Tongue (tissue), 2 donors: Measurements from ENCODE around the gene ATXN7L1. TPM values are rescaled to one million over a fixed set of nuclear protein-coding genes. Genes with fewer than 3 reads are reported as not detected.
"Not testable (repeated sequence)": the region's sequence is repeated elsewhere in the genome, so short reads cannot be mapped to it uniquely, and the experiment has no call there.

Experiments
- DNase-seq: peaks from one replicate; pipeline ENCODE4 v3.0.0-alpha.2; 2015
- total RNA-seq: library from RNA; depleted of rRNA; stranded (reverse); fragments of >200 nt; gene quantifications from one replicate; pipeline ENCODE4 v1.2.3, GENCODE V29; 2014

Gene ATXN7L1
- total RNA-seq, 1 donor from 2014 or later: 10.4 TPM

DNA sequence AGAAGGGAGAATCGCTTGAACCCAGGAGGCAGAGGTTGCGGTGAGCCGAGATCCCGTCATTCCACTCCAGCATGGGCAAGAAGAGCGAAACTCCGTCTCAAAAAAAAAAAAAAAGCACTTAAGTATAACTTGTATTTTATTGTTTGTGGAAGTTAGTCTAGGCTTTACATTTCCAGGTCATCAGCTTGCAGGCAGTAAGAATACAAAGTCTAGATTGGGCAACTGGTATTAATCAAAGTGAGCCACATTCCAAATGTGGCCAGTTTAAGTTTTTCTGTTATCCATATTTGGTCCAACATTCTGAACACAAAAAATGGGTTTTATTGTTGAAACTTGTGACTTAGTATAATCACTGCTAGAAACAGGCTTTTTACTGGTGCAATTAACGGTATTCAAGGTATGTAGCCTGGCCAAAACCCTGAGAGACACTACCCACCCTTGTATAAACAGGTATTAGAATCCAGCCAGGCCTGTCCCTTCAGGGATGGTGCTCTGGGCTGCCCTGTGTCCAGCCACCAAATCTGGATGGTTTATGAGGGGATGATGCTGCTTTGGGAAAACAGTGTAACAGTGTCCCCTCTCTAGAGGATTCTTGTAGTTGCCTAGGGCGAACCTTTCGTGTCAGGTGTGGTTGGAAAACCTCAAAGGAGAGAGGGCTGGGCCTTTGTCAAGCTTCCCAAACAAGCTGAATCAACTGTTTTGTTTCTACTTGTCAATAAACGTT, 173.0 kb downstream of the ATXN7L1 start:
- DNase-seq: no peak

DNA sequence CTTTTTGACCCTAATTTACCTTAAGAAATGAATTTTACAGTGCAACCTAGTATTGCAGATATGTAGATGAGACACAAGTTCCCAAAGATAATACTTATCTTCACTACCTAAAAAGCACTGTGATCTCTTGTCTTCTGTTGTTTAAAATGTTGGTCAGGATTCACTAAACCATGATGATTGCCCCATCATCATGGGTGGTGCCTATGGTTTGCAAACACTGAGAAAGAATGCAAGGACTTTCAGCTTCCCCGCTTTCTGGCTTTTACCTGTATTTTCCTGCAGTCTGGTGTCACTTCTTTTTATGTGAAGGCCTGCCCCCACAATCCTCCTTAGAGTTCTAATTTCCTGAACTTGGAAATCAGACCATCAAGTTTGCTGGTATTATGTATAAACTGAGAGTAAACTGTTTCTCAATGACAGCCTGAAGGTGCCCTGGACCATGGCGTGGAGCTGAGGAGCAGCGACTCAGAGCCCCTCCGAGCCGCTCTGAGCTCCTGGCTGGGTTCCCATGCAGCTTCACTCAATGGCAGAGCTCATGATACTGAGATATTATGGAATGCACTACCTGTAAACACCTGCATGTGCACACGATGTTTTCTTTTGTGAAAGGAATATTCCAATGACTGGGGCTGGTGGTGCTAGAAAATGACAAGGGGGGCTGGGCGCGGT, 176.7 kb downstream of the ATXN7L1 start:
- DNase-seq: no peak

DNA sequence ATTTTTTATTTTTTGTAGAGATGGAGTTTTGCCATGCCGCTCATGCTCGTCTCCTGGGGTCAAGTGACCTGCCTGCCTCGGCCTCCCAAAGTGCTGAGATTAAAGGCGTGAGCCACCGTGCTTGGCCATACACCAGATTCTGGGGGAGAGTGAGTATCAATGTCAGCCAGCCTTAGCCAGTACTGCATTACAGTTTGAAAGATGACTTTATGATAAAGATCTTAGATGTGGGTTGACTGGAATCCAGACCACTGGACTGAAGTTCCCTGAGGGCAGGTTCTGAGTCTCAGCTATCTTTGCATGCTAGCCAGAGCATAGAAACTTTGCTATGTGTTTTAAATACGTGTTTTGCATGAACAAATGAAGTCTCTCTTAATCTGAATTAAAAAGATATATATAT, 177.9 kb downstream of the ATXN7L1 start:
- DNase-seq: no peak

DNA sequence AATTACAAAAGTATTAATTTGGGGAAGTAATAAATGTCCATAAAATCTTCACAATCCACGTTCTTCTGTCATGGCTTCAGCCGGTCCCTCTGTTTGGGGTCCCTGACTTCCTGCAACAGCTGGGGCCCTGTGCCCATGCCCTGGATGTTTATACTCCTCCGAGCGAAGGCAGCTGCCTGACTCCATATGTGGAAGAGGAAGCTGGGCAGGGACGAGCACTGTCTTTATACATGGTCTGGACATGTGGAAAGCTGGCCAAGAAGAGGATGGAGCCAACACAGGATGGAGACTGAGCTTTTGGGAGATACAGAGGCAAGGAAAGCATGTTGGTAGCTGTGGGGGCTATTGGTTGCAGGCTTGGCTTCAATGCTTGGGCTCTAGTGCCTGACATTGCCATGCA, 178.6 kb downstream of the ATXN7L1 start:
- no peak for DNase-seq

DNA sequence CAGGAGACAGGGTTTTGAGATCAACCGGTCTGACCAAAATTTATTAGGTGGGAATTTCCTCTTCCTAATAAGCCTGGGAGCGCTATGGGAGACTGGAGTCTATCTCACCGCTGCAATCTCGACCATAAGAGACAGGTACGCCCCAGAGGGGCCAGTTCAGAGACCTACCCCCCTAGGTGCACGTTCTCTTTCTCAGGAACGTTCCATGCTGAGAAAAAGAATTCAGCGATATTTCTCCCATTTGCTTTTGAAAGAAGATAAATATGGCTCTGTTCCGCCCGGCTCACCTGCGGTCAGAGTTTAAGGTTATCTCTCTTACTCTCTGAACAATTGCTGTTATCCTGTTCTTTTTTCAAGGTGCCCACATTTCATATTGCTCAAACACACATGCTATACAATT, 179.2 kb downstream of the ATXN7L1 start:
- not testable (repeated sequence) for DNase-seq

DNA sequence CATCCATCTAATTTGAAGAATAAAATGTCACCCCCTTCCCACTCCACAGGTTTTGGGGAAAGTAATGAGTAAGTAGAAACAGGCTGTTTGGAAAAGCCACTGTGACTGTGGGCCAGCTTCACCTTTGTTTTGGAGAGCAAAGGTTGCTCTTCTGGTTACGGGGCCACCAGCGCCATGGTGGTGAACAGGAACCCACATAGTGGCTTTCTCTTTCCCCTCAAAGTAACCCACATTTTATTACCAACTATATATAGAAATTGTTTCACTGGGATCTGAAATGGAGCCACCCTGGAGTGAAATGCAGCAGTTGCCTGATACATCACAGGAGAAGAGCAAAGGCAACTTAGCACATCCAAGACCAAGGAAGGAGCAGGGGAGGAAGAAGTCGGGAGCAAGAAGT, 182.8 kb downstream of the ATXN7L1 start:
- no peak for DNase-seq

DNA sequence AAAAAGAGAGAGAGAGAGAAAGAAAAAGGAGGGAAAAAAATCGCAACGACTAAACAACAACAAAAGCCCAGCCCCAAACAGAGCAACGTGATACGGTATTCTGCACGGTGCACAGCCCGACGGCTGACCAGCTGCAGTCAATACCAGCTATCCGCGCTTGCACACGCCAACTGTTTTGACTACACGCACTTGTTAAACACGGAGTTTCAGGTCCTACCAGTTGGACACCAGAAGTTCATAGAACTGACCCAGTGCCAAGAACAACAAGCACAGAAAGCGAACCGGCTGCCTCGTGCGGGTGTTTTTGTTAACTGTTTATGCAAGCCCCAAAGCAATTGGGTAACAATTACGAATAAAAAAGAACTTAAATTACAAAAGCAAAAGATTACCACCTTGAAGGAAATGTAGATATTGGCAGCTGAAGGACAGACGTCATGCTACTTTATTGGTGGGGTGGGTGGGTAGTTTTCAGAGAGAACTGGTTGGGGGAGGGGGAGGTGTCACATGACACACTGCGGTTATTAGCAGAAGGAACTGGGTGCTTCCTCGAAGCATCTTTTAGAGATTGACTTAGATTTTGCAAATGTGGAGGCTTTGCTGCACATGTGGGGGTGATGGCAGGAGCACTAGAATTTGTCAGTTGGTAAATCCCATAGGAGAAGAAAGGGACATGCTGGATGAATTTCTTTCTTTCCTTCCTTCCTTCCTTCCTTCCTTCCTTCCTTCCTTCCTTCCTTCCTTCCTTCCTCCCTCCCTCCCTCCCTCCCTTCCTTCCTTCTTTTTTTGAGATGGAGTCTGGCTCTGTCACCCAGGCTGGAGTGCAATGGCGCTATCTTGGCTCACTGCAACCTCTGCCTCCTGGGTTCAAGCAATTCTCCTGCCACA, 184.5 kb downstream of the ATXN7L1 start:
- DNase-seq: peak; percentile 88

DNA sequence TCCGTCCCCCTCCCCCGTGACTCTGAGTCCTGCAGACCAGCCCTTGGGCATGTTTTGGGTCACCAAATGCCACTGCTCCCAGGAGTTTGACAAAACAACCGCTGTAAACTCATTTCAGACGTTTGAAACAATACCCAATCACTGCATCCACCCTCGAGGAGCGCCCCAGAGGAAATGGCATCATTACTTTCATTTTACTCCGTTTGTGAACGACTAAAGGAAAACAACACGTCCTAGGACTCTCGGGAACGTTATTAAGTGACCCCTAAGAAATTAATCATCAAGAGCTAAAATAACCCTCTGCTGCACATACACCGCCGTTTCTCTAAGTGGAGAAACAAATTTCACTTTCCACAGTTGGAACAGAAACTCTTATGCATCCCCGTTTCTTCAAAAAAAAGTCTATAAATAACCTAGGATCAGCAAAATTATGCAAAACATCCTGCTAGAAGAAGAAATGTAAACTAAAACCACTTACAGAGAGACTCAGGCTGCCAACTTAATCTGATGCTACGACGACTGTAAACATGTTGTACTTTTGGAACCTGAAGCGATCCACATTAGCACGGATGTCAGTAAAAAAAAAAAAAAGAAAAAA, 185.2 kb downstream of the ATXN7L1 start:
- no peak for DNase-seq

DNA sequence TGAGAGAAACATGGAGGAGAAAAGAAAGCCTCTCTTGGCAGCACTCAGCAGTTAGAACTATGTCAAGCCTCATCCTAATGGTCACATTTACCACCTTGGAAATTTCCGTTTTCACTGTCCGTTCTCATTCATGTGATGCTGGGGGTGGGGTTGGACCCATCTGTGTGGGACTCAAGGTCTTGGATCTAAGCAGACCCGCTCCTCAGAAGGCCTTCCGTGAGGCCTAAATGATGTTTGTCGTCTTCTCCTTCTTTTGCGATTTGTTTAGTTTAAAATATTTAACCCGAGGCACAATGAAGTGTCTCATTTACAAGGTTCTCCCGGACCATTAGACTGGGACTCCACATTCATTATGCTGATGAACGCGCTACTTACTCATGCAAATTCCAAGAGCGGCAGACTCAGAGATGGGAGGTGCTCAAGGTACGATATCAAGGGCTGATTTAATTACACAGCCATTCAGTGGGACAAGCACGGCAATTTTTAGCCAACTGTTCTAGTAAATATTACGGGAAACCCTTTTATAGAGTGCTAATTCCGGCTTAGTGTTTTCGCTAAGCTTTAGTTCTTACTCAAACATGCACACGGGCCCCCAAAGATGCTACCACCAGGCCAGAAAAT, 186.0 kb downstream of the ATXN7L1 start:
- DNase-seq: no peak

DNA sequence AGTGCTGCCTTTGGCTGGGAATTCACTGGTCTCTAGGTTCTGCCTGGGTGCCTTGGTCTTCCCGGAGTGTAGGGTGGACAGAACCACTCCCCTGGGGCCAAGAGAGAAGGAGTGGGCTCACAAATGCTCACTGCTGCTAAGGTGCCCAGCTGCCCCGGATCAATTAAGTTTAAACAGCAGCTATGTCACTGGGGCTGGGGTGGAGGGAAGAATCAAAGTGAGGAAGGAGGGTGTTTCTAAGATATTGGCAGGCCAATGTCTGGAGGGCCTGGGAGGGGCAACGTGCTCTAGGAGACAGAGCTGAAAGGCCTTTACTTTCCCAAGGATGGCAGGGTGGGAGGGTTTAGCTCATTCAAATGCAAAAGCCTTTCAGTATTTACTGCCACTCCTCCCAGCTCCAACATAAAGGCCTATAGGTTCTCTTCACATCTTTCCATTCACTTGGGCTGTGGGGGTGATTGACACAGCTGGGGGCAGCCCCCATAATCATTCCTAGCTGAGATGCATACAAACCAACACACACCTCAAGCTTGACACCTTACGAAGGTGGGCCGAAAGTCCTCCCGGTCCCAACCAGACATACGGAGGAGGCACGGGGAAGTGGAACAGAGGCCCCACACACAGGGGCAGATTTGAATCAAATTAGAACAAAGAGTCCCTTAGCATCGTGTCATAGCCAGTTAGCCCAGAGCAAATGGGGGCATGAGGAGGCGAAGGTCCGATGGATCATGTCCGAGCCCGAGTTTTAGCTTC, 187.2 kb downstream of the ATXN7L1 start:
- no peak for DNase-seq

DNA sequence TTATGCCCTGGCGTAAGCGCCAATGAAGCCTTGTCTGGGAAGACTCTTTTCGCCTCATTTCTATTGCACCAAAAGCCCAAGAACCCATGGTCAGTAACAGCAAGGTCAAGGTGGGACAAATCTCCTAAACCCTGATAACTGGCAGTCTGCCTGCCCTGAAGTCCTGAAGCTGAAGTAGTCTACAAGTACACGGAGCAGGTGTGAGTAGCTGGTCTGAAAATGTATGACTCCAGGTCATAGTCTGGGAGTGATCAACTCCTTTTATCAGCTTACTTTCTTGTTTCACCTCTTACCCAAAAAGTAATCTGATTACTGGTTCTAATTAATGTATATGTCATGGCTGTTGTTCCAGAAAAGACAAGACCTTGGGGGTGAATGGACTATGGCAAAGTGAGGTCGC, 187.8 kb downstream of the ATXN7L1 start:
- no peak for DNase-seq

DNA sequence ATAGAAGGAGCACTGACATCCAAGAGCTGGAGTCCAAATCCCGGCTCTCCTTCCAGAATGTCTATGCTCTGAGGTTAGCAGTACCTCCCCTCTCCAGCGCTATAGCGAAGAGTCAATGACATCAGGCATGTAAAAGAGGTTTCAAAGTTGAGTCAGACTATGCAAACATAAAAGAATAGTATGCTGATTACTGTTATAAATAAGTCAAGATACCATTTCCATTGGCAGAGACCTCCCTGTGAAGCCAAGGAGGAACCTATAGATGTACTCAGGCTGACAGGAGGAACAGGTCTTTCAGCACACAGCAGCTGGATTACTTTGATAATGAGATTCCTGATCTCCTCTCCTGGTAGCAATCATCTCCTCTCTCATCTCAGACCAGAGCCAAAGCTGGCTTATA, 191.2 kb downstream of the ATXN7L1 start:
- no peak for DNase-seq

DNA sequence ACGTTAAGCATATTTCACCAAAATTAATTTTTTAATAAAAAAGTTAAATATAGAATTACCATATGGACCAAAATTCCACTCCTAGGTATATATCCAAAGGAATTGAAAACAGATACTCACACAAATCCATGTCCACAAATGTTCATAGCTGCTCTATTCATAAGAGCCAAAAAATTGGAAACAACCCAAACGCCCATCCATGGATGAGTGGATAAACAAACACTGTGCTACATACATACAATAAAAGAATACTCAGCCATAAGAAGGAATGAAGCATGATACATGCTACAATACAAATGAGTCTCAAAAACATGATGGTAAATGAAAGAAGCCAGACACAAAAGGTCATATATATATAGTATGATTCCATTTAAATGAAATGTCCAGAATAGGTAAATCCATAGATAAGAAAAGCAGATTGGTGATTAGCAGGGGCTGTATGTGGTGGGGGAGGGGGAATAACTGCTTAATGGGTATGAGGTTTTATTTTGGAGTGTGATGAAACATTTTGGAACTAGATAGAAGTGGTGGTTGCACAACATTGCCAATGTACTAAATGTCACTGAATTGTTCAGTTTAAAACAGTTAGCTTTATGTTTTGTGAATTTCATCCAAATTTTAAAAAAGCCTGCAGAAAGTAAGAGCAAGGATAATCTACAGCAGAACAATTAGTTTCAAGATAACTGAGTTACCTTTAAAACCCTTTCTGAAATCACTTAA, 193.9 kb downstream of the ATXN7L1 start:
- DNase-seq: peak; percentile 32

DNA sequence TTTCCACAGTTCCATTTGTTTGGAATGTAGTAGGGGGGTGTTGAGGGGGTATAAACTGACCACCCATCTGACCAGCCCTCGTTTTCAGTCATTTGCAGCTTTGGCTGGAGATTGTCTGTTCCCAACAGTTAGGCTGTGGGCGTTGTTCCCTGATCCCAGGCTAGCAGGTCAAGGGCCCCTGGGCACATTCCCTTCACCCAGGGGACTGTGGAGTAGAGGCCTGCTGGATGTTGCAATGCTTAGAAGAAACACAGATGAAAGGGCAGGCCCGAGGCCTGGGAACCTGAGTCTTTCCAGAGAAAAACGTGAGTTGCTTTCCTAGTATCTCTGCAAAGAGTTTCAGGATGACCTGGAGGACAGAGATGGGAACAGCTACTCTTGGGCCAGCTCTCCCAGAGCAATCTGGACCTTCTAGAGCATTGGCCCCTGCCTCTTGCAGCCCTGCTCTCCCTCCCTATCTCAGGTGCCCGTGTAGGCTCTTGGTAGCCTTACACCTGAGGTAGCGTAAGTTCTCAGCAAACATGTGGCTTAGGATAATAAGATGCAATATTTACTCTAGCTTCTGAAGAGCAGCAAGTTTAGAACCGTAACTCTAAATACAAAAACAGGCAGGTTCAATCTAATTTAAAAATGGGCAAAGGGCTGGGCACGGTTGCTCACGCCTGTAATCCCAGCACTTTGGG, 195.8 kb downstream of the ATXN7L1 start:
- DNase-seq: no peak

DNA sequence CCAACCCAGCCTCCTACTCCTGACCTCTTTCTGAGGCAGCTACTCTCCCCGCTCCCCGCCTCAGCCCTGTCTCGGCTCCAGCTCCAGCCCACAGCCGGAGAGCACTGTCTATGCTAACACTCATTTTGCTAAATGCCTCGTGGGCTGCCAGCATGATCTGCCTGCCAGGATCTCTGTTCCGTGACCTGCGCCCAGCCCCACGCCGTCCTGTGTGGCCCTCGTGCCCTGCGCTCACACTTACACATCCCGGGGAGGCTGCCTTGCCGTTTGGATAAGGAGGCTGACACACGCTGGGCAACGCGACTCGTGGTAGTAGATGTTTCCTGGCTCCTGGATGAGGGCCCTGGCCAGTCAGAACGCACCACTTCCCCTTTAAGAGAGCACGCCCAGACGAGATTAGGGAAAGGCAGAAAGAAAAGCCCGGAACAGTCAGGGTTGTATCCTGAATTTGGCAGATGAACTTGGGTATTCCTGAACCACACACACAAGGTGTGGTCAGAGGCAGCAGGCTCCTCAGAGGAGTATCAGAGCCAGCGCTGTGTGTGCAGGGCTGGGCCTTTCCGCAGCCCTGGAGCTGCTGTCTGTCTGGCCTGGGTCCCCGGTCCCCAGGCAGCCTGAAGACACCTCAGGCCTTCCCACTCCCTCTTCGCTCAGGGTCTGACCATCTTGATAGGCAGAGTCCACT, 197.4 kb downstream of the ATXN7L1 start:
- peak; percentile 43 for DNase-seq

DNA sequence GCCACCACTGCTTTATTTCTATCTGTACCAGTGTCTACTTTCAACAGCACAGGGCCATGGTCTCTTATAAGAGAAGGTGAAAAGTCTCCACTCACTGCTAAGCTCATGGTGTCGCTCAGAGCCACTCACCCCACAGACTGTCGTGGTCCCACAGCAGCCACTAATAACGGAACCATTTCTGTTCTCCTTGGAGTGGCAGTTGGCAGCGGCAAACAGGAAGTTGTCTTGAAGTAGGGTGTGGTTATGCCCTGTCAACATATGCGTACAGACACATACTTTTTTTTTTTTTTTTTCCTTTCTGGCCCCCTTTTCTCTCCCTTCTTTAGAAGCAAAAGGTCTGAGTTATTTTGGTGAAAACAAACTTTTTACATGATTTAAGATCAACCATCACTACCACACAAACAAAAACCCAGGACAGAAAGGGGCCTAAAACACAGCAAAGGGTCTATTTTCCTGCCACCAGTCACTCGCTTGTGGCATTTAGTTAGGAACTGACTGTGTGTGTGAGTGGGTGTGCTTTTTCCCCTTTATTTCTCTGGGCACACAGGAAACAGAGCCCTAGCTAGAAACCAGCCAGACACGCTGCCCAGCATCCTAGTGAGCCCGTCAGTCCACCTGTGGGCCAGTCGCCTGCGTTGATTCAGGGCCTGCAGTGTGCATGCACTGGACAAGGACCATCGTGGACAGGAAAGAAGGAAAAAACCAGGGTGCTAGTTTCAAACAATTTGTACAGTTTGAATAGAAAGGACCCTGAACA, 198.4 kb downstream of the ATXN7L1 start:
- DNase-seq: no peak

DNA sequence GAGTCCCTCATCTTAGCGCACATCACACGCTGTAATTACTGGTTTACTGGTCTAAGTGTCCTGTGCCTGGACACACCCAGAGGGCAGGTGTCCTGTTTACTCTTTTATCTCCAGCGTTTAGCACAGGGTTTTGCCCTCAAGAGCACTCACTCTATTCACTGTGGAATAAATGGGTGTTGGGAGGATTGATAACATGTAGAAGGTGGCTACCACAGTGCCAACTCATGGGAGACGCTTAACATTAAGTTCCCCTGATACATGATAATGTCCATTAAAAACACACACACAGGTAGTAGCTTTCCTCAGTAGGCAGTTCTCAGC, 199.0 kb downstream of the ATXN7L1 start:
- no peak for DNase-seq

DNA sequence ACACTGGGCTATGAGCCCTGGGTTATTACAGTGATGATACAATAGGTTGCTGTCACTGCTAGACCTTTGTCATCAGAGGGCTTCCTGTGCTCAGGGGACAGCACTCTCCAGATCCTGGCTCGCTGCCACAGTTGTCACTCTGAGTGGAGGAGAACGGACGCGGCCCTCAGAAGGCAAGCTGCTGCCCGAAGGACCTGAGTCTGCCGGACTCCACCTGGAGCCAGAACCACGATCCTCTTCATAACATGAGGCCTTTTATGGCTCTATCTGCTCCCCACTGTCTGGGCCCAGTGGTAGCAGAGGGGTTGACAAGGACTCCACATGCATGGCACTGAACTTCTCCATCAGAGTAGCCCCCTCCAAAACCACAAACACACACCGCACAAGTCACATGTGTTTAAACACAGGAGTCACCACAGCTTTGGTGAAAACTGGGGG, 200.4 kb downstream of the ATXN7L1 start:
- no peak for DNase-seq
